GM12878 (cell line): ENCODE results near the gene GNAQ.

ENCODE experiments used
- NBN ChIP-seq: fragments of 450-650 bp; IDR thresholded peaks from 2 replicates; pipeline ENCODE4 v1.6.1; 2016
- TF ChIP-seq, protein P1 (sequence below), 3 experiments: IDR thresholded peaks in 2 of 3; conservative IDR thresholded peaks in 1 of 3; 2 replicates each; pipeline ENCODE4 v1.5.1; 2011; ENCODE audit warnings: low read depth in 3 of 3, low read length in 3 of 3, mild to moderate bottlenecking in 3 of 3, control low read depth in 2 of 3, moderate library complexity in 2 of 3, inconsistent platforms in 1 of 3, mixed read lengths in 1 of 3; ENCODE audit not compliant: control insufficient read depth in 2 of 3, insufficient read depth in 1 of 3; ENCODE audit errors: extremely low read depth in 1 of 3

DNA sequence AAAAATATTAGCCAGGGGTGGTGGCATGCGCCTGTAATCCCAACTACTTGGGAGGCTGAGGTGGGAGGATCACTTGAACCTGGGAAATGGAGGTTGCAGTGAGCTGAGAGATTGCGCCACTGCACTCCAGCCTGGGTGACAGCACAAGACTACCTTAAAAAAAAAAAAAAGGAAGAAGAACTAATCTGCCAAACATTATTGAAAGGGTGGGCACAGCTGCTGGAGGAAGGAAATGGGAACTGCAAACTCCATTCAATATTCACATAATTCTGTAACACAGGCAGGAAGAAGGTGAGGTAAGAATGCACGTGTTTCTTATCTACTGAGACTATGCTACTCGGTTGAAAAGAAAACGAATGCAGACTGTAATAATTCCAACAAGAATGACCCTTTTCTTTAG, 262.4 kb downstream of the GNAQ start:
- no peak for TF ChIP-seq NBN
- TF ChIP-seq, protein P1, sequence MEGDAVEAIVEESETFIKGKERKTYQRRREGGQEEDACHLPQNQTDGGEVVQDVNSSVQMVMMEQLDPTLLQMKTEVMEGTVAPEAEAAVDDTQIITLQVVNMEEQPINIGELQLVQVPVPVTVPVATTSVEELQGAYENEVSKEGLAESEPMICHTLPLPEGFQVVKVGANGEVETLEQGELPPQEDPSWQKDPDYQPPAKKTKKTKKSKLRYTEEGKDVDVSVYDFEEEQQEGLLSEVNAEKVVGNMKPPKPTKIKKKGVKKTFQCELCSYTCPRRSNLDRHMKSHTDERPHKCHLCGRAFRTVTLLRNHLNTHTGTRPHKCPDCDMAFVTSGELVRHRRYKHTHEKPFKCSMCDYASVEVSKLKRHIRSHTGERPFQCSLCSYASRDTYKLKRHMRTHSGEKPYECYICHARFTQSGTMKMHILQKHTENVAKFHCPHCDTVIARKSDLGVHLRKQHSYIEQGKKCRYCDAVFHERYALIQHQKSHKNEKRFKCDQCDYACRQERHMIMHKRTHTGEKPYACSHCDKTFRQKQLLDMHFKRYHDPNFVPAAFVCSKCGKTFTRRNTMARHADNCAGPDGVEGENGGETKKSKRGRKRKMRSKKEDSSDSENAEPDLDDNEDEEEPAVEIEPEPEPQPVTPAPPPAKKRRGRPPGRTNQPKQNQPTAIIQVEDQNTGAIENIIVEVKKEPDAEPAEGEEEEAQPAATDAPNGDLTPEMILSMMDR (IDR thresholded peaks at IDR 0.05 in 2 of 3, conservative IDR thresholded peaks at IDR 0.05 in 1 of 3; ENCODE audit: control insufficient read depth in 2 of 3, extremely low read depth in 1 of 3, insufficient read depth in 1 of 3, low read depth in 3 of 3, low read length in 3 of 3) = no peak
